HepG2 (cell line): ENCODE results near the gene MTA1. TPM values are rescaled to one million over a fixed set of nuclear protein-coding genes. Genes with fewer than 3 reads are reported as not detected.

Source experiments
- AKAP8 ChIP-seq: sonication (generic); formaldehyde crosslinking; IDR thresholded peaks from 2 replicates; pipeline ENCODE4 v1.5.1; 2020; ENCODE audit warnings: mild to moderate bottlenecking, missing genetic modification reagents
- CERS6 ChIP-seq: sonication (generic); formaldehyde crosslinking; IDR thresholded peaks from 2 replicates; pipeline ENCODE4 v1.5.0; 2020; ENCODE audit warnings: missing genetic modification reagents
- HDAC1 ChIP-seq: sonication (generic); formaldehyde crosslinking; IDR thresholded peaks from 2 replicates; pipeline ENCODE4 v1.5.1; 2020; ENCODE audit warnings: mild to moderate bottlenecking, missing genetic modification reagents
- HDAC2 ChIP-seq: sonication (generic); formaldehyde crosslinking; IDR thresholded peaks from 2 replicates; pipeline ENCODE4 v1.4.0; 2020; ENCODE audit warnings: missing genetic modification reagents
- KDM6A ChIP-seq: IDR thresholded peaks from 2 replicates; pipeline ENCODE4 v1.6.1; 2016; ENCODE audit warnings: low read depth
- MAX ChIP-seq: IDR thresholded peaks from 2 replicates; pipeline ENCODE4 v1.6.1; 2012; ENCODE audit warnings: inconsistent platforms
- PHF8 ChIP-seq: sonication (generic); formaldehyde crosslinking; IDR thresholded peaks from 2 replicates; pipeline ENCODE4 v1.5.0; 2020; ENCODE audit warnings: missing genetic modification reagents
- POLR2A ChIP-seq, 2 experiments: IDR thresholded peaks; 2 replicates each; pipeline ENCODE4 v1.6.1; 2011; ENCODE audit warnings: low read depth in 2 of 2, low read length in 2 of 2, mild to moderate bottlenecking in 1 of 2, moderate library complexity in 1 of 2; ENCODE audit not compliant: insufficient read depth in 1 of 2
- POLR2AphosphoS5 ChIP-seq: IDR thresholded peaks from 2 replicates; pipeline ENCODE4 v1.6.1; 2012; ENCODE audit warnings: low read depth, low read length
- RBFOX2 ChIP-seq: fragments of 200-400 bp; formaldehyde crosslinking; IDR thresholded peaks from 2 replicates; pipeline ENCODE4 v1.6.1; 2017; ENCODE audit warnings: low read depth, mild to moderate bottlenecking, low read length
- SATB2 ChIP-seq: sonication (generic); formaldehyde crosslinking; IDR thresholded peaks from 2 replicates; pipeline ENCODE4 v1.5.0; 2020; ENCODE audit warnings: missing genetic modification reagents
- SMARCE1 ChIP-seq: fragments of 450-650 bp; IDR thresholded peaks from 2 replicates; pipeline ENCODE4 v1.6.1; 2017; ENCODE audit warnings: borderline replicate concordance
- SP1 ChIP-seq, 2 experiments: fragments of 450-650 bp in 1 of 2; sonication (generic) in 1 of 2; formaldehyde crosslinking in 1 of 2; IDR thresholded peaks; 2 replicates each; pipeline versions ENCODE4 v1.4.0 to v1.6.1; 2016 to 2020; ENCODE audit warnings: missing genetic modification reagents in 1 of 2
- SP4 ChIP-seq: sonication (generic); formaldehyde crosslinking; IDR thresholded peaks from 2 replicates; pipeline ENCODE4 v1.8.1; 2023; ENCODE audit warnings: mild to moderate bottlenecking, missing genetic modification reagents
- TAF1 ChIP-seq: sonication (generic); formaldehyde crosslinking; IDR thresholded peaks from 2 replicates; pipeline ENCODE4 v1.4.0; 2020; ENCODE audit warnings: missing genetic modification reagents
- ZNF264 ChIP-seq: sonication (generic); formaldehyde crosslinking; IDR thresholded peaks from 2 replicates; pipeline ENCODE4 v1.4.0; 2020; ENCODE audit warnings: missing genetic modification reagents
- ZNF335 ChIP-seq: sonication (generic); formaldehyde crosslinking; IDR thresholded peaks from 2 replicates; pipeline ENCODE4 v1.4.0; 2020; ENCODE audit warnings: missing genetic modification reagents
- ZNF503 ChIP-seq: sonication (generic); formaldehyde crosslinking; IDR thresholded peaks from 2 replicates; pipeline ENCODE4 v1.4.0; 2020; ENCODE audit warnings: missing genetic modification reagents
- ZNF567 ChIP-seq: sonication (generic); formaldehyde crosslinking; IDR thresholded peaks from 2 replicates; pipeline ENCODE4 v1.8.1; 2023; ENCODE audit warnings: mild to moderate bottlenecking, missing genetic modification reagents, borderline replicate concordance
- ZNF605 ChIP-seq: sonication (generic); formaldehyde crosslinking; IDR thresholded peaks from 2 replicates; pipeline ENCODE4 v1.8.0; 2022; ENCODE audit warnings: mild to moderate bottlenecking, missing genetic modification reagents
- ZNF619 ChIP-seq: sonication (generic); formaldehyde crosslinking; IDR thresholded peaks from 2 replicates; pipeline ENCODE4 v1.4.0; 2020; ENCODE audit warnings: mild to moderate bottlenecking, missing genetic modification reagents
- ZNF770 ChIP-seq: sonication (generic); formaldehyde crosslinking; IDR thresholded peaks from 2 replicates; pipeline ENCODE4 v1.5.0; 2020; ENCODE audit warnings: mild to moderate bottlenecking, missing genetic modification reagents
- ZNF878 ChIP-seq: sonication (generic); formaldehyde crosslinking; IDR thresholded peaks from 2 replicates; pipeline ENCODE4 v1.8.1; 2023; ENCODE audit warnings: mild to moderate bottlenecking, missing genetic modification reagents, moderate library complexity
- ZSCAN5A ChIP-seq: sonication (generic); formaldehyde crosslinking; IDR thresholded peaks from 2 replicates; pipeline ENCODE4 v1.8.0; 2022; ENCODE audit warnings: mild to moderate bottlenecking, missing genetic modification reagents, borderline replicate concordance
- polyA plus RNA-seq, 8 experiments: library from polyadenylated mRNA; depleted of rRNA in 3 of 8; stranded (reverse) in 7 of 8; unstranded in 1 of 8; fragments of >200 nt; fragmentation: Illumina TruSeq in 4 of 8; extraction: Trizol in 4 of 8; gene quantifications; 2 replicates each; pipeline versions ENCODE4 v1.2.1 to v1.2.3, GENCODE V29; 2011 to 2016; ENCODE audit warnings: low read depth in 4 of 8, missing spikeins in 1 of 8, mixed read lengths in 1 of 8; ENCODE audit not compliant: insufficient read depth in 1 of 8
- total RNA-seq, 5 experiments: library from RNA; depleted of rRNA; stranded (reverse); fragments of >200 nt; fragmentation: Illumina TruSeq; extraction: Trizol; gene quantifications; 2 replicates each; pipeline ENCODE4 v1.2.3, GENCODE V29; 2016; ENCODE audit warnings: low read depth in 1 of 5

The MTA1 gene
- total and polyA plus RNA-seq, 2 of the 13 experiments (the other 11 are each of a cell fraction or from before 2014, with no cell fraction given): 35.2 to 85.8 TPM

- TF ChIP-seq CERS6 (CRISPR knock-in tag) (no peak), ZNF770 (CRISPR knock-in tag) (0 out of 2 replicates have a peak, but pooled peaks have one; percentile 9), POLR2A (IDR thresholded peaks at IDR 0.05; ENCODE audit: insufficient read depth in 1 of 2, low read depth in 2 of 2, low read length in 2 of 2) (peak in 1 of 2 experiments; percentile 40; a peak in 2 of 4 replicates), ZNF605 (CRISPR knock-in tag) (no peak), POLR2AphosphoS5 (peak; percentile 61), HDAC2 (CRISPR knock-in tag) (no peak), ZNF567 (CRISPR knock-in tag) (no peak), AKAP8 (peak; percentile 25), ZNF264 (CRISPR knock-in tag) (no peak), SP4 (peak; percentile 8; the same call in 1 of the 2 replicates), RBFOX2 (peak; percentile 92), SMARCE1 (no peak), SP1 (IDR thresholded peaks at IDR 0.05) (no peak), SP1 (CRISPR knock-in tag; IDR thresholded peaks at IDR 0.05) (peak; percentile 13; the same call in 1 of the 2 replicates), TAF1 (CRISPR knock-in tag) (0 out of 2 replicates have a peak, but pooled peaks have one; percentile 27), MAX (peak; percentile 8; the same call in 1 of the 2 replicates), PHF8 (CRISPR knock-in tag) (no peak; the same call in 1 of the 2 replicates), KDM6A (no peak), ZNF878 (CRISPR knock-in tag) (0 out of 2 replicates have a peak, but pooled peaks have one; percentile 9), HDAC1 (CRISPR knock-in tag) (no peak), ZNF619 (CRISPR knock-in tag) (no peak), SATB2 (CRISPR knock-in tag) (0 out of 2 replicates have a peak, but pooled peaks have one; percentile 60), ZNF503 (CRISPR knock-in tag) (no peak; the same call in none of the 2 replicates), ZSCAN5A (peak; percentile 30; the same call in 1 of the 2 replicates), ZNF335 (CRISPR knock-in tag) (no peak)
These were observed 71.8 kb downstream of the MTA1 start (continued) for GRCh38 chr14:105491366-105491973.
